ENCODE measurements around the gene FGF2.
A peak's percentile ranks its signal among the peaks of the same experiment; 100 is the strongest.
"Not testable (repeated sequence)": the region's sequence is repeated elsewhere in the genome, so short reads cannot be mapped to it uniquely, and the experiment has no call there.

Gene FGF2

DNA sequence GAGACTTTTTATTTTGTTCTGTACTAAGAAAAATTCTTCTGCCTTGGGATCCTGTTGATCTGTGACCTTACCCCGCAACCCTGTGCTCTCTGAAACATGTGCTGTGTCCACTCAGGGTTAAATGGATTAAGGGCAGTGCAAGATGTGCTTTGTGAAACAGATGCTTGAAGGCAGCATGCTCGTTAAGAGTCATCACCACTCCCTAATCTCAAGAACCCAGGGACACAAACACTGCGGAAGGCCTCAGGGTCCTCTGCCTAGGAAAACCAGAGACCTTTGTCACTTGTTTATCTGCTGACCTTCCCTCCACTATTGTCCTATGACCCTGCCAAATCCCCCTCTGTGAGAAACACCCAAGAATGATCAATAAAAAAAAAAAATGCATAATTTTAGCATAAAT, 13.8 kb upstream of the FGF2 start:
- not testable (repeated sequence) for H2AFZ ChIP-seq (ENCODE audit: low read depth, low read length); DNase-seq; H2BK15ac ChIP-seq (ENCODE audit: low read depth, poor library complexity, severe bottlenecking); H3K27me3 ChIP-seq (ENCODE audit: control insufficient read depth in 1 of 2, insufficient read depth in 1 of 2, low read length in 2 of 2); H3K79me1 ChIP-seq (replicated peaks; ENCODE audit: low read length, poor library complexity, severe bottlenecking); H3K18ac ChIP-seq (ENCODE audit: low read depth in 1 of 2, low read length in 2 of 2); H3K36me3 ChIP-seq (ENCODE audit: control insufficient read depth in 1 of 2, insufficient read depth in 2 of 2, low read depth in 1 of 2, low read length in 2 of 2); H4K91ac ChIP-seq (ENCODE audit: low read length); H2BK5ac ChIP-seq (ENCODE audit: low read depth, low read length, poor library complexity, severe bottlenecking); H3K23ac ChIP-seq (ENCODE audit: low read length in 2 of 2); H2BK120ac ChIP-seq (ENCODE audit: low read depth, low read length); H3K4me1 ChIP-seq (ENCODE audit: control insufficient read depth, insufficient read depth, low read depth, low read length); H3K9me3 ChIP-seq (ENCODE audit: control insufficient read depth, low read length); H3K4me3 ChIP-seq (ENCODE audit: insufficient read depth in 1 of 2, low read depth in 1 of 2, low read length in 2 of 2); H4K8ac ChIP-seq (ENCODE audit: low read length); H3K14ac ChIP-seq (ENCODE audit: low read length in 2 of 2); H2AK5ac ChIP-seq (ENCODE audit: low read length, severe bottlenecking); H3K27ac ChIP-seq (ENCODE audit: low read length, poor library complexity, severe bottlenecking); H3K9ac ChIP-seq (ENCODE audit: low read length); H3K4ac ChIP-seq (ENCODE audit: low read depth in 1 of 2, low read length in 2 of 2); H2BK12ac ChIP-seq (ENCODE audit: low read length in 2 of 2)
- H3K4me2 ChIP-seq (ENCODE audit: low read length, poor library complexity, severe bottlenecking): peak overlapping the region; percentile 41
- 49% methylated on average over 2 of the region's 3 CpGs for WGBS

DNA sequence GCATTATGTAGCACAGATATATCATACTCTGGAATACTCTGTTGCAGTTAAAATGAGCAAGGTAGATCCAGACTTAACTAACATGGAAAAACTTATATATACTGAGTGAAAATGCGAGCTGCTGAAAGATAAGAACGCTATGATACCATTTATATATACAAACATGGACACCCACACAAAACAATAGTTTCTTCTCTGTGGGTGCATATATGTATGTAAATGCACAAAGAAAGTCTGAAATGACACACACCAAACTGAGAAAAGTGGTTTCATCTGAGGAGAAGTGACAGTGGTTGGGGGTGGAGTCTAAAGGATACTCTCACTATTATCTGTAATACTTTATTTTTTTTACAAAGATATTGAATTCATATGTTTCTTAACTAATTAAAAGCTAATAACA, 12.2 kb upstream of the FGF2 start:
- Histone ChIP-seq H2AK5ac (ENCODE audit: low read length, severe bottlenecking) (no peak overlapping the region), H2BK5ac (ENCODE audit: low read depth, low read length, poor library complexity, severe bottlenecking) (no peak overlapping the region), H4K8ac (ENCODE audit: low read length) (no peak overlapping the region), H2BK15ac (ENCODE audit: low read depth, poor library complexity, severe bottlenecking) (no peak overlapping the region), H3K4me3 (ENCODE audit: insufficient read depth in 1 of 2, low read depth in 1 of 2, low read length in 2 of 2) (no peak overlapping the region), H2BK120ac (ENCODE audit: low read depth, low read length) (no peak overlapping the region), H3K4me2 (ENCODE audit: low read length, poor library complexity, severe bottlenecking) (no peak overlapping the region), H3K18ac (ENCODE audit: low read depth in 1 of 2, low read length in 2 of 2) (no peak overlapping the region), H3K9me3 (ENCODE audit: control insufficient read depth, low read length) (no peaks in the 10 kb centered on the region), H3K4ac (ENCODE audit: low read depth in 1 of 2, low read length in 2 of 2) (no peak overlapping the region), H3K27ac (ENCODE audit: low read length, poor library complexity, severe bottlenecking) (no peak overlapping the region), H3K14ac (ENCODE audit: low read length in 2 of 2) (no peak overlapping the region), H3K23ac (ENCODE audit: low read length in 2 of 2) (no peak overlapping the region), H3K27me3 (ENCODE audit: control insufficient read depth in 1 of 2, insufficient read depth in 1 of 2, low read length in 2 of 2) (no peaks in the 10 kb centered on the region), H2AFZ (ENCODE audit: low read depth, low read length) (no peak overlapping the region), H2BK12ac (ENCODE audit: low read length in 2 of 2) (no peak overlapping the region), H4K91ac (ENCODE audit: low read length) (no peak overlapping the region), H3K9ac (ENCODE audit: low read length) (no peak overlapping the region), H3K36me3 (ENCODE audit: control insufficient read depth in 1 of 2, insufficient read depth in 2 of 2, low read depth in 1 of 2, low read length in 2 of 2) (no peaks in the 10 kb centered on the region), H3K79me1 (replicated peaks; ENCODE audit: low read length, poor library complexity, severe bottlenecking) (no peaks in the 10 kb centered on the region), H3K4me1 (ENCODE audit: control insufficient read depth, insufficient read depth, low read depth, low read length) (no peaks in the 10 kb centered on the region)
- DNase-seq: no peak
- no CpG with 5 or more reads among the region's 2 CpGs for WGBS

DNA sequence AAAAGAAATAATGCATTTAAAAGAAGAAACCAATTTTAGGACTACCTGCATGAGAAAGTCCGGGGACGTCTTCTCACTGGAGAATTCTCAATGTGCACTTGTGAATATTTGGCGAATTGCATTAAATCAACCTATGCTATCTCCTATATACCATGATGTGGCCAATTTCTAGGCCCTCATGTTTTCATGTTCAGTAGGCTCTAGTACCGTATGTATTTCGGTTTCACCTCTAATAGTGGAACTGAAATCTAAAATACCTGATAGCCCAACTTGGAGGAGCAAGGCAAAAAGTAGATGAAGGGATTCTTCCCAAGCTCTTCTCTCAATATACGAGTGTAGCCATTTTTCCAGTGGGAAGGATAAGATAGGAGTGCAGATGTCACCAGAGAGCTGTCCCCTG, 11.4 kb upstream of the FGF2 start:
- H3K36me3 ChIP-seq (ENCODE audit: control insufficient read depth in 1 of 2, insufficient read depth in 2 of 2, low read depth in 1 of 2, low read length in 2 of 2): no peaks in the 10 kb centered on the region
- no peak overlapping the region for H2BK120ac ChIP-seq (ENCODE audit: low read depth, low read length)
- H3K4me2 ChIP-seq (ENCODE audit: low read length, poor library complexity, severe bottlenecking): no peak overlapping the region
- H2AK5ac ChIP-seq (ENCODE audit: low read length, severe bottlenecking): no peak overlapping the region
- H2BK5ac ChIP-seq (ENCODE audit: low read depth, low read length, poor library complexity, severe bottlenecking): no peak overlapping the region
- no peaks in the 10 kb centered on the region for H3K9me3 ChIP-seq (ENCODE audit: control insufficient read depth, low read length)
- no peak overlapping the region for H2BK12ac ChIP-seq (ENCODE audit: low read length in 2 of 2)
- H3K27ac ChIP-seq (ENCODE audit: low read length, poor library complexity, severe bottlenecking): no peak overlapping the region
- H3K4me3 ChIP-seq (ENCODE audit: insufficient read depth in 1 of 2, low read depth in 1 of 2, low read length in 2 of 2): no peak overlapping the region
- H3K4ac ChIP-seq (ENCODE audit: low read depth in 1 of 2, low read length in 2 of 2): no peak overlapping the region
- WGBS: 98% methylated on average over 6 of the region's 6 CpGs
- H3K18ac ChIP-seq (ENCODE audit: low read depth in 1 of 2, low read length in 2 of 2): no peak overlapping the region
- H2BK15ac ChIP-seq (ENCODE audit: low read depth, poor library complexity, severe bottlenecking): no peak overlapping the region
- no peak overlapping the region for H4K8ac ChIP-seq (ENCODE audit: low read length)
- H3K14ac ChIP-seq (ENCODE audit: low read length in 2 of 2): no peak overlapping the region
- no peak overlapping the region for H3K23ac ChIP-seq (ENCODE audit: low read length in 2 of 2)
- H3K79me1 ChIP-seq (replicated peaks; ENCODE audit: low read length, poor library complexity, severe bottlenecking): no peaks in the 10 kb centered on the region
- no peak overlapping the region for H3K9ac ChIP-seq (ENCODE audit: low read length)
- no peaks in the 10 kb centered on the region for H3K4me1 ChIP-seq (ENCODE audit: control insufficient read depth, insufficient read depth, low read depth, low read length)
- no peak overlapping the region for H2AFZ ChIP-seq (ENCODE audit: low read depth, low read length)
- no peaks in the 10 kb centered on the region for H3K27me3 ChIP-seq (ENCODE audit: control insufficient read depth in 1 of 2, insufficient read depth in 1 of 2, low read length in 2 of 2)
- H4K91ac ChIP-seq (ENCODE audit: low read length): no peak overlapping the region
- no peak for DNase-seq

DNA sequence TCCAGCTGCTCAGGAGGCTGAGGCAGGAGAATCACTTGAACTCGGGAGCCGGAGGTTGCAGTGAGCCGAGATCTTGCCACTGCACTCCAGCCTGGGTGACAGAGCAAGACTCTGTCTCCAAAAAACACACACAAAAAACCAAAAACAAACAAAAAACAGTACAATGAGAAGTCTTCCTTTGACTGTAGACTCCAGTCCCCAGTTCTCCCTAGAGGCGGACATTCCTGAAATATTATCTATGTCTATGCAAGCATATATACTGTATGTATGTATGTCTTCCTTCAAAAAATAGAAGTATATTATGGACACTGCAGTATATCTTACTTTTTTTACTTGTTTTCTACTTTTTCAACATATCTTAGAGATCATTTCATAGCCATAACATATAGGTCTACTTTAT, 10.2 kb upstream of the FGF2 start:
- Histone ChIP-seq H3K18ac (ENCODE audit: low read depth in 1 of 2, low read length in 2 of 2) (no peak overlapping the region), H3K27me3 (ENCODE audit: control insufficient read depth in 1 of 2, insufficient read depth in 1 of 2, low read length in 2 of 2) (no peaks in the 10 kb centered on the region), H3K9ac (ENCODE audit: low read length) (no peak overlapping the region), H3K27ac (ENCODE audit: low read length, poor library complexity, severe bottlenecking) (no peak overlapping the region), H2AFZ (ENCODE audit: low read depth, low read length) (no peak overlapping the region), H3K14ac (ENCODE audit: low read length in 2 of 2) (no peak overlapping the region), H2BK120ac (ENCODE audit: low read depth, low read length) (no peak overlapping the region), H3K4ac (ENCODE audit: low read depth in 1 of 2, low read length in 2 of 2) (no peak overlapping the region), H2AK5ac (ENCODE audit: low read length, severe bottlenecking) (no peak overlapping the region), H3K4me3 (ENCODE audit: insufficient read depth in 1 of 2, low read depth in 1 of 2, low read length in 2 of 2) (no peak overlapping the region), H3K4me1 (ENCODE audit: control insufficient read depth, insufficient read depth, low read depth, low read length) (peaks cover under 1% of the 10 kb centered on the region), H3K36me3 (ENCODE audit: control insufficient read depth in 1 of 2, insufficient read depth in 2 of 2, low read depth in 1 of 2, low read length in 2 of 2) (no peaks in the 10 kb centered on the region), H2BK5ac (ENCODE audit: low read depth, low read length, poor library complexity, severe bottlenecking) (no peak overlapping the region), H3K4me2 (ENCODE audit: low read length, poor library complexity, severe bottlenecking) (no peak overlapping the region), H3K23ac (ENCODE audit: low read length in 2 of 2) (no peak overlapping the region), H3K79me1 (replicated peaks; ENCODE audit: low read length, poor library complexity, severe bottlenecking) (no peaks in the 10 kb centered on the region), H2BK15ac (ENCODE audit: low read depth, poor library complexity, severe bottlenecking) (no peak overlapping the region), H4K8ac (ENCODE audit: low read length) (no peak overlapping the region), H3K9me3 (ENCODE audit: control insufficient read depth, low read length) (no peaks in the 10 kb centered on the region), H2BK12ac (ENCODE audit: low read length in 2 of 2) (no peak overlapping the region), H4K91ac (ENCODE audit: low read length) (no peak overlapping the region)
- no peak for DNase-seq
- WGBS: 100% methylated on average over 3 of the region's 4 CpGs
